Adrenal gland (tissue), 5 donors: Measurements from ENCODE around the gene STOML3.
"Not testable (repeated sequence)": the region's sequence is repeated elsewhere in the genome, so short reads cannot be mapped to it uniquely, and the experiment has no call there.

ENCODE experiments used
- POLR2A ChIP-seq, 2 donors: fragments of 450-650 bp; IDR thresholded peaks; one replicate each; pipeline ENCODE4 v1.6.1; 2017; ENCODE audit warnings: antibody characterized with exemption in 2 of 2, mild to moderate bottlenecking in 2 of 2, moderate library complexity in 1 of 2
- TF ChIP-seq, protein P1 (sequence below), 6 experiments: fragments of 450-650 bp in 4 of 6; fragments of 200-600 bp in 2 of 6; sonication (generic) in 1 of 6; IDR thresholded peaks; 1 replicate in 5 of 6; 2 replicates in 1 of 6; pipeline versions ENCODE4 v1.5.1 to v1.8.0; 2016 to 2021; ENCODE audit warnings: antibody characterized with exemption in 6 of 6, mild to moderate bottlenecking in 2 of 6, moderate library complexity in 1 of 6
- donor health status: DM: no; HTN: no; CAD: no.

DNA sequence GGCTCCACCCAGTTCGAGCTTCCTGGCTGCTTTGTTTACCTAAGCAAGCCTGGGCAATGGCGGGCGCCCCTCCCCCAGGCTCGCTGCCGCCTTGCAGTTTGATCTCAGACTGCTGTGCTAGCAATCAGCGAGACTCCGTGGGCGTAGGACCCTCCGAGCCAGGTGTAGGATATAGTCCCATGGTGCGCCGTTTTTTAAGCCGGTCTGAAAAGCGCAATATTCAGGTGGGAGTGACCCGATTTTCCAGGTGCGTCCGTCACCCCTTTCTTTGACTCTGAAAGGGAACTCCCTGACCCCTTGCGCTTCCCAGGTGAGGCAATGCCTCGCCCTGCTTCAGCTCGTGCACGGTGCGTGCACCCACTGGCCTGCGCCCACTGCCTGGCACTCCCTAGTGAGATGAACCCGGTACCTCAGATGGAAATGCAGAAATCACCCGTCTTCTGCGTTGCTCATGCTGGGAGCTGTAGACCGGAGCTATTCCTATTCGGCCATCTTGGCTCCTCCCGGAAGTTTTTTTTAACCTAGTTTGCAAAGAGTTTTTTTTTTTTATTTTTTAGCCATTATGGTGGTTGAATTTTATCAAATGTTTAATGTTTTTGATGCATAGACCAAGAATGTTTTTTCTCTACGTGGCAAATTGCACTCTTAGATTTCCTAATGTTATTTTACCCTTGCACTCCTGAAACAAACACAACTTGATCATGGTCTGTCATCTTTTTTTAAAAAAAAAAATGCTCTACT, 15.9 kb upstream of the STOML3 start:
- TF ChIP-seq, protein P1, sequence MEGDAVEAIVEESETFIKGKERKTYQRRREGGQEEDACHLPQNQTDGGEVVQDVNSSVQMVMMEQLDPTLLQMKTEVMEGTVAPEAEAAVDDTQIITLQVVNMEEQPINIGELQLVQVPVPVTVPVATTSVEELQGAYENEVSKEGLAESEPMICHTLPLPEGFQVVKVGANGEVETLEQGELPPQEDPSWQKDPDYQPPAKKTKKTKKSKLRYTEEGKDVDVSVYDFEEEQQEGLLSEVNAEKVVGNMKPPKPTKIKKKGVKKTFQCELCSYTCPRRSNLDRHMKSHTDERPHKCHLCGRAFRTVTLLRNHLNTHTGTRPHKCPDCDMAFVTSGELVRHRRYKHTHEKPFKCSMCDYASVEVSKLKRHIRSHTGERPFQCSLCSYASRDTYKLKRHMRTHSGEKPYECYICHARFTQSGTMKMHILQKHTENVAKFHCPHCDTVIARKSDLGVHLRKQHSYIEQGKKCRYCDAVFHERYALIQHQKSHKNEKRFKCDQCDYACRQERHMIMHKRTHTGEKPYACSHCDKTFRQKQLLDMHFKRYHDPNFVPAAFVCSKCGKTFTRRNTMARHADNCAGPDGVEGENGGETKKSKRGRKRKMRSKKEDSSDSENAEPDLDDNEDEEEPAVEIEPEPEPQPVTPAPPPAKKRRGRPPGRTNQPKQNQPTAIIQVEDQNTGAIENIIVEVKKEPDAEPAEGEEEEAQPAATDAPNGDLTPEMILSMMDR (IDR thresholded peaks at IDR 0.05): not testable (repeated sequence)
- TF ChIP-seq POLR2A (IDR thresholded peaks at IDR 0.05): not testable (repeated sequence)
